GM19240 (cell line): Measurements from ENCODE around the gene TMEM183A.

Experiments
- DNase-seq: peaks from one replicate; pipeline ENCODE4 v3.0.0; 2011; ENCODE audit warnings: low spot score; ENCODE audit not compliant: insufficient read length

The TMEM183A gene

DNA sequence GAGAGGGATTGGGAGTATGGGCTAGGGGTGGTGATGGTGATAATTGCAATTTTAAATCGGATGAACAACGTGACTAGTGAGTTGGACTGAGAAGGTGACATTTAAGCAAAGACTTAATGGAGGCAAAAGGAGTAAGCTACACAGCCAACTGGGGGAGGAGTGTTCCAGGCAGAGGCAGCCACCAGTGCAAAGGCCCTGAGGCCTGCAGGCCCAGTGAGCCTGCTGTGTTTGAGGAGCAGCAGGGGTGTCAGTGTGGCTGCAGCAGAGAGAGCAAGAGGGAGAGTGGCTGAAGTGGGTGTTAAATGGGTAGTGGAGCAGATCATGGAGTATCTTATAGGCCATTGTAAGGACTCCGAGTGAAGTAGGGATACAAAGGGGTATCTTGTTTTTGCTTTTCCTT lies 59.8 kb downstream of the TMEM183A start:
- DNase-seq: no peak

DNA sequence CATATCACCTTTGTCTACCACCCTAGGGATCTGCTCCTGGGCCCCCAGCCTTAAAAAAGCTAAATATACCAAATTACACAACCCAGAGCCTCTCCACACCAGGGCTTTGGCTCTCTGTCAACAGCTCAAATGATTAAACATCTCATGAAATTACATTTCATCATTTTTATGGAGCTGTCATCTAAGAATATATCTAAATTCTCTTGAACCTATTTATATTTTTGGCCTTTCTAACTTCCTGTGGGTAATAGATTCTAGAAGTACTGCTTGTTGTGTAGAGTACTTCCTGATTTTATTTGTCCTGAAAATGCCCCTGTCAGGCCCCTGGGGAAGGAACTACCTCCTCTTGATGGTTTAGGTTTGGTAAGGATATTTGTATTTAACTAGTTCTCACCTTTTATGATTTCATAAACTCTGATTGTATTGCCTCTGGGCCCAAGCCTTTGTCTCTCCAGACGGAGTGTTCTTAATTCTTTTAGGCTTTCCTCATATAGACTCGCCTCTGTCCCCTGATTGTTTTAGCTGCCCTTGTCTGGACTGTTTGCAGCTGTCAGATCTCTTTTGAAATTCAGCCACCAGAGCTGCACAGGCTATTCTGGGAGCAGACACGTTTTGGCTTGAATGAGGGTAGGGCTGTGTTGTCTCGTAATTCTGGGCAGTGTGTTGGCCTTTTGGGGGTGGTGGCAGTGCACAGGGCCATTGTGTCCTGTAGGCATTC lies 62.0 kb downstream of the TMEM183A start:
- no peak for DNase-seq

DNA sequence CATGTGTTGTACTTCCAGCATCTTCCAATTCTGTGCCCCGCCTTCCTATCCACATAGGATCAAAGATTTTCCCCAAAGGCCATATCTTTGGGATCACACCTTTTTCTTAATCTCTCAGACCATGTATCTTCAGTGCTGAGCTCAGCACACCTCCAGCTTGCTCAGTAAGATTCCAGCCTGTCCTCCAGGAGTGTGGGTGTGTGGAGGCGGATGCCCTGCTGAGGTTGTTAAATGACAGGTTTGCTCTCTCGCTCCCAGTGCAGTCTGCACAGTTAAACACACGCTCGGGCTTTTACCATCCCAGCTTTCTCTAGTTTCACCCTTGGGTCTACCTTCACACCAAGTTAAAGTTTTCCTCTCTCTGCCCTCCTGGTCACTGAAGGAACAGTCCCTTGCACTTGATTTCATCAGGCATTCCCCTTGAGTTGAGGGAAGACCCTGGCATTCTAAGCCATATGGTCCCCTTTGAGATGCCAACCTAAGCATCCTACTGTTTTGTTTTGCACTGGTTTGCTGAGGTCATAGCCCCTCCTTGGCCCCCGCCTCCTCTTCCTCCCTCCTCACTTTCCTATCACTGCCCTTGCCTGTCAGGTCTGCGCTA lies 64.9 kb downstream of the TMEM183A start:
- no peak for DNase-seq

DNA sequence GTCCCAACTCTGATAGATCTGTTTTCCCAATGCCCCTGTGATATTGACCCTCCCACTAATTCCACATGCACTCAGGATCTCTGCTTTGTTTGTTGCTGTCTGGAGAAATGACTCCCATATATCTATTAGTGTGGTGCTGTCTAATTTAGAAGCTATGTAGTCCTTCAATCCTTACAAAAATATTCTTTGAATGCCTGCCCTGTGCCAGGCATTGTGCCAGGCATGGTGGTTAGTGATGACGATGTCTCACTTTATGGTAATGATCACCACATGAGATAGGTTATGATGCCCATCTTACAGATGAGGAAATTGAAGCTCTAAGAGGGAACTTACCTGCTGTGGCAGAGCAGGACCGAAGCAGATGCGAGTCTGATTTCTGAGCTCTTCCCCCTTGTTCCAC lies 65.7 kb downstream of the TMEM183A start:
- no peak for DNase-seq

DNA sequence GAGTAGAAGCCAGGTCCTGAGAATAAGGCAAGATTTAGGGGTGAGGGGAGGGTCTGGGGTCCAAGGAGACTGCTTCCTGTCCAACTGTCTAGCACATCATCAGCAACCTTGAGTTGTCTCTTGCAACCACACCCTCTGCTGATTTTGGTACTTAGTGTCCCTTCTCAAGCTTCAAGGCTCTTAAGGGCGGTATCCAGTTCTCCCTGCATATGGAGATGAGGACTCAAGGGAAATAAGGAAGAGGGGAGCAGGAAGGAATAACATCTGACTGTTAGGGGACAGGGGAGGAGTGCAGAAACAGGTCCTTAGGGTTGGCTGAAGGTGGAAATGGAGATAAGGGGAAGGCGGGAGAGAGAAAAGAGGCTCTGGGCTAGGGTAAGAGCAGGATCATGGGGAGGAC lies 66.3 kb downstream of the TMEM183A start:
- no peak for DNase-seq
